Stimulated activated CD4-positive, alpha-beta T cell treated with anti-CD3 and anti-CD28 coated beads, Interleukin-1b, Interleukin-23, amount 100 ng/mL, for 48 hours (primary cell): Measurements from ENCODE around the gene KRT37.
"Not testable (repeated sequence)": the region's sequence is repeated elsewhere in the genome, so short reads cannot be mapped to it uniquely, and the experiment has no call there.

ENCODE experiments used
- DNase-seq: peaks from one replicate; pipeline ENCODE4 v3.0.0-alpha.2; 2020

Gene KRT37

DNA sequence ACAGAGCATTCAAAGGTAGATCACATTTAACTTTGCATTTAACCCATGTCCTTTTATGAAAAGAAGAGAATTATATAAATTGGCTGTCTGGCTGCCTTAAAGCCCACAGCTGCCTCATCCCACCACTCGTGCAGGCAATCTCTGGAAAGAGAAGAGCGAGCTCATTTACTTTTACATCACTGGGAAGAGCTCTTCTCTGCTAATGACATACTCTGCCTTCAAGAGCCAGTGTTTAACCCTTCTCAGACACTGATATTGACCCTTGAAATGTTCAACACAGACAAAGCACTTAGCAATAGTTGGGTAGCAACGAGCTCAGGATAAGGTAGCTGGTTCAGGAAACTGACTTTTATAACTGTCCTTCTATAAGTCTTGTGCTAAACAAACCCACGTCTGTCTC is 9.6 kb upstream of the KRT37 start:
- no peak for DNase-seq

- DNase-seq, result no peak
These were observed 9.2 kb upstream of the KRT37 start for GRCh38 chr17:41433586-41433985.

DNA sequence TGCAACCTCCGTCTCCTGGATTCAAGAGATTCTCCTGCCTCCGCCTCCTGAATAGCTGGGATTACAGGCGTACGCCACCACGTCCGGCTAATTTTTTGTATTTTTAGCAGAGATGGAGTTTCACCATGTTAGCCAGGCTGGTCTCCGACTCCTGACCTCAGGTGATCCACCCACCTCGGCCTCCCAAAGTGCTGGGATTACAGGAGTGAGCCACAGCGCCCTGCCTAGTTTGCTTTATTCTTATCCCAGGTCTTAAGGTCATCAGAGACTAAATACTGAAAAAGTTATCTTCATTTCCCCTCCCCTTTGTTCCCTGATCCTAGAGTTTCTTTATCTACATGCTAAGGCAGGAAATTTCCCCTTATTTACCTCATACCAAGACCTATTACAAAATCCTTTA is 6.0 kb upstream of the KRT37 start:
- DNase-seq, result not testable (repeated sequence)

DNA sequence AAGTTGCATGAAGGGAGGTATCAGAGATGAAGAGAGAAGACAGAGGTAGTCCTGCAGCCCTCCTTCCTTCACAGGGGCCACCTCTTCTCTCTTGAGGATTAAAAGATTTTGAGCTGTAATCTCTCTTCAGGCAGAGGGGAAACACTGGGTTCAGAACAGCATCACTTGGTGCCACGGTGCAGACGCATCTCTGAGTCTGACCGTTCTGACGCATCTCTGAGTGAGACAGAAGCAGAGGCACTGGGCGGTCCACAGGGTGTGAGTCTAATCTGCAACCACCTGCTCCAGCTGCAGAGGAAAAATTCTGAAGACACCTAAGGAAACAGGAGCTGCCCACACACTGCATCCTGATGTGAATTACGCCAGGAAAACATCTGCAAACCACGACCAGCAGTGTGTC is 5.3 kb upstream of the KRT37 start:
- DNase-seq, result no peak

DNA sequence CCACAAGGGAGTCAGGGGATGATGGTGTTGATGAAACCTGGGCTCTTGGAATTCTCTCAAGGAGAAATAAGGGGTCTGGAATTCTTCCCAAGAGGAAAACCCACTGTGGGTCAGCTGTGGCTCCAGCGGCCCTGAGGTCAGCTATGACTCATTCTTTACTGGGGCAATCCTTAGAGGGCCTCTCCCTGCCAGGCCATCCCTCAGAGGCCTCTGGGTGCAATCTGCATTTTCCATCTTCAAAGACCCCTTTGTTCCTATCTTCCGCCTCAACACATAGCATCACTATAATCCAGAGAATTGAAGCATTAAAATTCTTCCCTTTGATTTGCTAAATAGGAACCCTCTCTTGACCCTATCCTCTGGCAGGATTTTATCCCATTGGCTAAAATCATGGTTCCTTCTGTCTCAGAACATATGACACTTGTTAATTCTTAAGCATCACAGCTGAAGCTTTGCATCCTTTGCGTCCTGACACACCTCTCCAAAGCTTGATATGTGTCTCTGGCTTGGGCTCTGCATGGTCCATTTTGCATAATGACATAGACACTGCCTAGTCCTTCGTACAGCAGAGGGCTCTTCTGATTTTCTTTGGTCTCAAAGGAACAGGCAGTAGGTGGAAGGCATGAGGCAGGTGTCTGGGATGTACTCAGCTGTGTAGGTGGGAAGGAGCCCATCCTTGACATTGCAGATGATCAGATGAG is 4.4 kb upstream of the KRT37 start:
- no peak for DNase-seq

- DNase-seq, result not testable (repeated sequence)
These were observed 1.8 kb downstream of the KRT37 start for GRCh38 chr17:41422586-41422985.

DNA sequence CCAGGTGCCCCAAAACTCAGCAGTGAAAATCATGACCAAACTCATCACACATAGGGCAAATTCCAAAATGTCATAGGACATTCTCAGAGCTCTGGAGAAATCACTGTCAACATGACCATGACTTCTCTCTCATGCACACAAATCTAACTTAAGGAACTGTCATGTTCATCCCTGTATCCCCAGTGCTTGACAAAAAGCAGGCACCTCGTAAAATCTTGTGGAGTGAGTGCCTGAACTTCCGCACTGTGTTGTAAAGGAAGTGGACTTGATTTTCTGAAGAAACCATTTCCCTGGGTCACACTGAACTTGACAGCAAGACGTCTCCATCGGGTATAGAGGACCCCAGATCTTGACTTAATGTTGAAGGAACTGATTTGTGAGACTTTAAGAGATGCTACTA is 2.8 kb downstream of the KRT37 start:
- no peak for DNase-seq

GRCh38 chr17:41421116-41421515 is 3.3 kb downstream of the KRT37 start:
- no peak for DNase-seq

GRCh38 chr17:41420134-41420533 is 4.3 kb downstream of the KRT37 start:
- DNase-seq, result no peak

- no peak for DNase-seq
These were observed 4.7 kb downstream of the KRT37 start for GRCh38 chr17:41419716-41420115.

DNA sequence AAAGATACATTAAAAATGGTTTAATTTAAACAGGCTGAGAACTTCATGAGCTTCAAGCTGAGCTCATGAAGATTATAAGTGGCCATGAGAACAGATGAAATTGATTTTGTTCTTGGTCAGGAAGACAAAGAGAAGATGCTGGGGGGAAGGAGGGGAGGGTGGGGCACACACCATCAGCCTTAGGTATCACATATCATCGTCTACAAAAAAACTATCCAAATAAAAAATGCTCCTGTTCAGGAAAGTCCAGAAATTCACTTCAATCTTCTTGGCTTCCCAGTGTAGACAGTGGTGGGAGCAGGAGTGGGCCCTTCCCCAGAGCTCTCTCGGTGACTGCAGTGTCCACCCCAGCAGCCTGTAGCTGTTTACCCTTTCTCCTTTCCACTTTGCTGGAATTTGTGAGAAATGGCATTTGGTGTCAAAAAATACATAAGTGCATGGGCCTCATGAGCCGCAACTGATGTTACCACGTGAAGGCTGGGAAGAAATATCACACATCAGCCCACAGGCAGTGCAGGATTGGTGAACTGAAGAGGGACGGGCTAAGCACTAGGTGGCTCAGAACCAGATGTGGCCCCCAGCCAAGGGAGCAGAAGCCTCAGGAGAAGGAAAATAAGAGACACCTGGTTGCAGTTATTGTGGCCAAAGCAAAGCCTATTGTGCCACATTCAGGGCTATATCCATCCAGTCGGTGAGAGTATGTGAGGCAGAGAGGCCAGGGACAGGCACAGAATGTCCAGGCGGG is 6.1 kb downstream of the KRT37 start:
- no peak for DNase-seq

GRCh38 chr17:41417576-41418015 is 6.8 kb downstream of the KRT37 start:
- DNase-seq, result no peak

DNA sequence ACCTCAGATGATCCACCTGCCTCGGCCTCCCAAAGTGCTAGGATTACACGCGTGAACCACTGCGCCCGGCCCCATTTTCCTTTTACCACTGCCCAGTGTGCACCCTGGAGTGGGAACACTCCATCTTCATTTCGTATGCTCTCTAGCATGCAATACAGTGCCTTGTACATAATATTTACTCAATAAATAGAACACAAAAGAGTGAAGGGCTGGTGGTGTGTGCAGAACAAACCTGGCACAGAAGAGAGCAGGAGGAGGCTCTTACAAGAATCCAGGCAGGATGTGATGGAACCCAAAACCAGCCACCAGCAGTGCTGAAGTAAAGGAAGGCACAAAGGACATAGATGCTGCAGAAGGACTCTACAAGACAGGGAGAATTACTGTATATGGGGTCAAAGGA is 7.3 kb downstream of the KRT37 start:
- DNase-seq, result no peak

DNA sequence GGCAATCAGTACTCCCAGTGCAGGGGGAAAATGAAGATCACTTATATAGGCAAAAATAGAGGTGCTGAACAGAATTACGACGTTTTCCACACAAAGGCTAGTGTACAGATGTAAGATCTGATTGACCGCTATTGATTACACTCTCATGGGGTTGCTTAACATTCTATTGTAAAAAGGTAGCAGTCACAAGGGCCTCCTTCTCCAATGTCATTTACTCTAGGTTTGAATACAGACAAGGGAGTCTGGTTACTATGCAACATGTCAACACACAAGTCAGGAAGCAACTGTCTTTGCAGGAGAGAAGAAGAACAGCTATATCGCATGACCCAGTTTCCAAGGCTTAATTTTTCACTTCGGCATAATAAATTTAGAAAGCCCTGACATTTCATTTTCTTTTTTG is 7.9 kb downstream of the KRT37 start:
- no peak for DNase-seq

DNA sequence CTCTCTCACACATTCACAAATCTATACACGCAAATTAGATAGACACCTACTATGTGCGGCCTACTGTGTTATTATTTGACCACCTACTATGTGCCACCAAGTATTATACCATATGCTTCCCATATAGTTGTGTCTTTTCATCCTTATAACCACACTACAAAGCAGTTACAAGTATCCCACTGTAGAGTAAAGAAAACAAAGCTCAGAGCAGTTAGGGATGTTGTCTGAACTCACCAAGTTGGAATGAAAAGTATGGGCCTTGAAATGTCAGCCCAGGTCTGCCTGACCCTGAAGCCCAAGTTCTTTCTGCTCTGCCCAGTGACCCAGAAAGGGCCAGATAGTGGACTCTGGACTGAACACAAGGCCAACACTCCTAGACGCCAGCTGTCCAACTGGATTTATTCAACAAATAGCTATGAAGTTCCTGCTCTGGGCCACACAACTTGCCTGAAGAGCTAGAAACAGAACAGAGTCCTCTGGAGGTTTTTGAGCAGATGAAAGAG is 8.5 kb downstream of the KRT37 start:
- DNase-seq, result no peak

DNA sequence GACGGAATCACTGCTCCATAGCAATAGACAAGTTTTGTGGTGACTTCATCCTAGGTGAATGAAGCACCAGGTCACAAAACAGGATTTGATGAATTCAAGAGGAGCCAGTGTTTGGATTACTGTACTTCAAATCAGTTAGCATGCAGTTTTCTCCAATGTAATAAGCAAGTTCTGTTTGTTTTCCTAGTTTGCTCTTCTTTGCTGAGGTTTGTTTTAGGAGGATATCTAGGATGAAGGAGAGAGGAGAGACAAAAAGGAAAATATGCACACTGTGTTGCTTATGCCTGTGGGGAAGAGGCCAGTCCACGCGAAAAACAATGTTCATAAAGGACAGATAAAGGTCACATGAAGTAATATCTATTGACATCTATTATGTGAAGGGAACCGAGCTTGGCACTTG is 9.0 kb downstream of the KRT37 start:
- DNase-seq, result no peak

GRCh38 chr17:41413982-41414381 is 10.4 kb downstream of the KRT37 start:
- DNase-seq, result no peak

- no peak for DNase-seq
These were observed 10.9 kb downstream of the KRT37 start for GRCh38 chr17:41413353-41413957.

GRCh38 chr17:41411072-41411840 is 13.1 kb downstream of the KRT37 start:
- DNase-seq, result no peak

DNA sequence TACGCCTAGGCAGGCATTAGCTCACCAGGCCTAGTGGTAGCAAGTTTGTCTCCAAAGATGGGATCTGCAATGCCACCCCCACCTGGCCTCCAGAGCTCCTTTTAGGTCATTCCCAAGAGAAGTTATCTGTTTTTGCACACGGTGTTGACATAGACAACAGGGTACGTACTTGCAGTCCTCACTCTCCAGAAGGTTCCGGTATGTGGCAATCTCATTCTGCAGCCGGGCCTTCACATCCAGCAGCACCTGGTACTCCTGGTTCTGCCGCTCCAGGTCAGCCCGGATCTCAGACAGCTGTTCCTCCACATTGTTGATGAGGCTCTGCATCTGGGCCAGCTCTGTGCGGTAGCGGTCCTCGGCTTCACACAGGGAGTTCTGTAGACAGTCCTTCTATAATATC is 17.2 kb downstream of the KRT37 start:
- no peak for DNase-seq

DNA sequence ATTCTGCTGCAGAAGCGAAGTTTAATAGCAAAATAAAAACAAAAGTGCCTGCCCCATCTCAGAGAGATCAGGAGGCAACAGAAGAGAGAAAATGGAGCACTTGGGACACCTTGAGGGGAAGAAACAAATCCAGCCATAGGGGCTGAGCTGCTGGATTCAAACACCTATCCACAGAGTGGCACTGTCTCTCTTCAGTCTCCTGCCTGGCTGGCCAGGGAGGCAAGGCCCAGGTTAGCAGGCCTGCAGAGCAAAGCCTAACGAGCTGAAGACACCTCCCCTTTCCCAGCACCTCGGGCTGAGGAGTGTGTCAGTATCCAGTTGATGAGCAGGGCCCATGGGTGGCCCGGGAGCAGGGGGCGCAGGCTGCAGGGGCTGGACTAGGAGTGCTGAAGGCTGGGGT is 18.2 kb downstream of the KRT37 start:
- DNase-seq, result no peak

DNA sequence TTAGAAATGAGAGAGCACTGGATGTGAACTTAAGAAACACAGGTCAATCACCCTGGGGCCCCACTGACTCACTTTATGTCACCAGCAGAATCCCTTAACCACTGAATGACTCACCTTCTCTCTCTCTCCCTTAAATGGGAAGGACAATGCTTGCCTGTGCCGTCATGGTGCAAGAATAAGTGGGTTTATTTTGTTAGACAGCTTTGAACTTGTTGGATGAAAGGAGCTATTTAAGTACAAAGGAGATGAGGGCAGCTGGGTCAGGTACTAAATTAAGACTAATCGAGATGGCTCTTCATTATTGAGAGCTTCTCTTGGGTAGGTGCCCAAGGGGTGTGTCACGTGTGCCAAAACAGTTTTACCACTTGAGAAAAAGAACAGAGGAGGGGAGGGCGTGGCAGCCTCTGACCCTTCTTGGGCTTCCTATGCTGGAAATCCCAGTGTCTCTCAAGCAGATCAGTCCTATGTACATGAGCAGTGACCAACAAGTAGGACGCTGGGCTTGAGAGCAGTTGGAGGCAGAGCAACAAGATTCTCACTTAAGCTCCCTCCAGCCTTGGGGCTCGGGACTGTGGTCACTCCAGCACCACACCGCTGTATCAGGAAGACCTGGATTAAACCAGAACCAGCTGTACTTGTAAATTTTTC is 20.2 kb downstream of the KRT37 start:
- peak; percentile 79 for DNase-seq
